Measurements from ENCODE around the gene GRIA1.

GRCh38 chr5:153539983-153540382, 49.5 kb downstream of the GRIA1 start:
- TF ChIP-seq CTCF (IDR thresholded peaks at IDR 0.05) (no peak), REST (IDR thresholded peaks at IDR 0.05; ENCODE audit: insufficient read depth in 1 of 2, low read depth in 2 of 2, low read length in 1 of 2) (no peak), POLR2AphosphoS5 (IDR thresholded peaks at IDR 0.05; ENCODE audit: low read depth, low read length) (no peak)
